ENCODE results near the gene STAG3. TPM values are rescaled to one million over a fixed set of nuclear protein-coding genes. Genes with fewer than 3 reads are reported as not detected.

STAG3 gene
- total and polyA plus RNA-seq, 9 donors: 1.6 to 20.2 (median 12.9) TPM

DNA sequence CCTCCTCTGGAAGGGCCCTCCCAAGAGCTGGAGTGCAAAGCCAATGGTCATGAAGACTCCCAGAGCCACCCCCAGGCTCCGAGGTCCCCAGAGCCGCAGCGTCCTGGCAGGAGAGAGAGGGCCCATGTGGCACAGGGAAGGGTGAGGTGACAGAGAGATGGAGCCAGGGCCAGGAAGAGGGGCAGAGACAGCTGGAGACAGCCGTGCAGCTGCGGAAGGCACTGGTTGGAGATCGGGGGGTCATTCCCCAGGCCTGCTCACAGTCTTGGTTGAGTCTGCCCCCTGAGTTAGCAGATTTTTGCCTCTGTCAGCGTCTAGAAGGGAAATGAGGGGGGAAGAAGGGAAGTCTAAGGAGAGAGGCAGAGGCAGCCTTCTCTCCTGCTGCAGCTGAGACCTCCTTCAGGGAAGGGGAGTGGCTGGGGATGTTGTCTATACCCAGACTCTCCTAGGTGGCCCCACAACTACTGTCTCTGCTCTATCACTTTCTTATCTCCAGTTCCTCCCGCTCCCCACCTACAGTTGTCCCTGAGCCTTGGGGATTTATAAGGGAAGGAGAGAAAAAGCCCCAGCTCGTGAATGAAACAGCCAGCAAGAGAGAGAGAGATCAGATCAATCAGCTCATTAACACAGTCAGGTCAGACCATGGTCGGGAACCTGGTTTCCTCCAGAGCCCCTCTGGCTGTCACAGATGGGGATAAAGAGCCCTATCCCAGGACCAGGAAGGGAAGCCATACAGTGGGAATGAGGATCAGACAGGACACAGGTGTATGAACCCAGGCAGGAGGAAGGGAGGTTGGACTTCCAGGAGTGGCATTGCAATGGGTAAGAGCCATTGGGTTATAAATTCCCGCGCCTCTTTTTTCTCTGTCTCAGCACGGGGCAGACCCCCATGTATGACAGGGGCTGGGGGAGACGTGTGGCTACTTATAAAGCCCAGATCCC is 10.5 kb upstream of the STAG3 start:
- peak overlapping the region; percentile 88 for H3K27ac ChIP-seq (ENCODE audit: low read length)

DNA sequence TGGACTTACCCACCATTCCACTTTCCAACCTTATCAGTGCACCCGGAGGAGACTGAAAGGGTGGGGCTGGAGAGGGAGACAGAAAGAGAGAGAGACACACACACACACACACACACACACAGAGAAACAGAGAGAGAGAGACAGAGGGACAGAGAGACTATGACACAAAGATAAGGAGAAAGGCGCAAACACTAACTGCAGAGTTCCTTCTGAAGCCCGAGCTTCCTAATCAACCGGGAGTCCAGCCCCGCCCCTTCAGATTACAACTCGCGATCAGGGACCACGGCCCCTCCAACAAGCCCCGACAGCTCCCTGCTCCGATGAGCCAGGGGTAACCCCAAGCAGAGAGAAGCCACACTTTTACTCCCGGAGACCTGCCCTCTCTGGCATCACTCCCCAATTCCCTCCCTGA is 9.8 kb upstream of the STAG3 start:
- Histone ChIP-seq H3K9me3 (replicated peaks; ENCODE audit: control insufficient read depth, low read depth, low read length) (no peaks in the 10 kb centered on the region), H3K27ac (ENCODE audit: low read length) (peak overlapping the region; percentile 88), H3K36me3 (ENCODE audit: control insufficient read depth, insufficient read depth, low read length) (peaks cover 3% of the 10 kb centered on the region), H3K4me3 (ENCODE audit: low read length) (peak overlapping the region; percentile 50), H3K27me3 (ENCODE audit: control insufficient read depth, insufficient read depth, low read length) (peaks cover 35% of the 10 kb centered on the region), H3K4me1 (ENCODE audit: control insufficient read depth, insufficient read depth, low read length) (peaks cover 36% of the 10 kb centered on the region)
- no peak for DNase-seq
- 2% methylated on average over 9 of the region's 11 CpGs for WGBS (ENCODE audit: insufficient coverage)

More for the DNA sequence above, 10.5 kb upstream of the STAG3 start:
- 22% methylated on average over 7 of the region's 14 CpGs for WGBS (ENCODE audit: insufficient coverage)
- Histone ChIP-seq H3K4me3 (ENCODE audit: low read length) (peak overlapping the region; percentile 50), H3K27me3 (ENCODE audit: control insufficient read depth, insufficient read depth, low read length) (peaks cover 35% of the 10 kb centered on the region), H3K9me3 (replicated peaks; ENCODE audit: control insufficient read depth, low read depth, low read length) (no peaks in the 10 kb centered on the region), H3K4me1 (ENCODE audit: control insufficient read depth, insufficient read depth, low read length) (peaks cover 36% of the 10 kb centered on the region), H3K36me3 (ENCODE audit: control insufficient read depth, insufficient read depth, low read length) (peaks cover 3% of the 10 kb centered on the region)
- no peak for DNase-seq

DNA sequence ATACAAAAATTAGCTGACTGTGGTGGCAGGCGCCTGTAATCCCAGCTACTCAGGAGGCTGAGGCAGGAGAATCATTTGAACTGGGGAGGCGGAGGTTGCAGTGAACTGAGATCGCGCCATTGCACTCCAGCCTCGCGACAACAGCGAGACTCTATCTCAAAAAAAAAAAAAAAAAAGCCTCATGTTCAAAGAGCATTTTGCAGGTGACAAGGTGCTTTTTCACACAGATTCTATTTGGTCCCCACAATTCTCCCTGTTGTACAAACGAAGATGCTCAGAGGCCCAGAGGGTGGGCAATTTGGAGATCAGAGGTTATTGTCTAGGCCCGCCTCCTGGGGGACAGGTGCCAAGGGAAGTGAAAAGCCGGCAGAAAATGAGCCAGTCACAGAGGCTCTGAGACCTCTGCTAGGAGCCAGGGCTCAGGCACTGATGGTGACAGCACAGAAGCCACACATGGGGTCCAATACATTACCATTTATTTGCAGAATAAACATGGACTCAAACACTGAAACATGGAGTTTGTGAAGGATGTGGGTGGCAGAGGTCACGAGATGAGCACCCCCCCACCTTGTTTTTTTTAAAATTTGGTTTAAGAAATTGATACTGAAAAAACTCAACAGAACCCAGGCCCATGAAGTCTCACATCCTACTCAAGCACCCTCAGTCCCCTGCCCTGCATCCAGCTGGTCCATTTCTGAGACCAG is 8.4 kb upstream of the STAG3 start:
- Histone ChIP-seq H3K9me3 (replicated peaks; ENCODE audit: control insufficient read depth, low read depth, low read length) (no peaks in the 10 kb centered on the region), H3K4me1 (ENCODE audit: control insufficient read depth, insufficient read depth, low read length) (peaks cover 36% of the 10 kb centered on the region), H3K4me3 (ENCODE audit: low read length) (no peak overlapping the region), H3K27ac (ENCODE audit: low read length) (no peak overlapping the region), H3K36me3 (ENCODE audit: control insufficient read depth, insufficient read depth, low read length) (peaks cover 2% of the 10 kb centered on the region), H3K27me3 (ENCODE audit: control insufficient read depth, insufficient read depth, low read length) (peaks cover 35% of the 10 kb centered on the region)
- 88% methylated on average over 8 of the region's 11 CpGs for WGBS (ENCODE audit: insufficient coverage)
- no peak for DNase-seq

GRCh38 chr7:100170101-100170897 is 7.4 kb upstream of the STAG3 start:
- Histone ChIP-seq H3K27ac (ENCODE audit: low read length) (no peak overlapping the region), H3K4me3 (ENCODE audit: low read length) (no peak overlapping the region), H3K9me3 (replicated peaks; ENCODE audit: control insufficient read depth, low read depth, low read length) (no peaks in the 10 kb centered on the region), H3K4me1 (ENCODE audit: control insufficient read depth, insufficient read depth, low read length) (peaks cover 36% of the 10 kb centered on the region), H3K36me3 (ENCODE audit: control insufficient read depth, insufficient read depth, low read length) (peaks cover 4% of the 10 kb centered on the region), H3K27me3 (ENCODE audit: control insufficient read depth, insufficient read depth, low read length) (peaks cover 35% of the 10 kb centered on the region)
- WGBS (ENCODE audit: insufficient coverage): 94% methylated on average over 3 of the region's 11 CpGs
- DNase-seq: no peak

DNA sequence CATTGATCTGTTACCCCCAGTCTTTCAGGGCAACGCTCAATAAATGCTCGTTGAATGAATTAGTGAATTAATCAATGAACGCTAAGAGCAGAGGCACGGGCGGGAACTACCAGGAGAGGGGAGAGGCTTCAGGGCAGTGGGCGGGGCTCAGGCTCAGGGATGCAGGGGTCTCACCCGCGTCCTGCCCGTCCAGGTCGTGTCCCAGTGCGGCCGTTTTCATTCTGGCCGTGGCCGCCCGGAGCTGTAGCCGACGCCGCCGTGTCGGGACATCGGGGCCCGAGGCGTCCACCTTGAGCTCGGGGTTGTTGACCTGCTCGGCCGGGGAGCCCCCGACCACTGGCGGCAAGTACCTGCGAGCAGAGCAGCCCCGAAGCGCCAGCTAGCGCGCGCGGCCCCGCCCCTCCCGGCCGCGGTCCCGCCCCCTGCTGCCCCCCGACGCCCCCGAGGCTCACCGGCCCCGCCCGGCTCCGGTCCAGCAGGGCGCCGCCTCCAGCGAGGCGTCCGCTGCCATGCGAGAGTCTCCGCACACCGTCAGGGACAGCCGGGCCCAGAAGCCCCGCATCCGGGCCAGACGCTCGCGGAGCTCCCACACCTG is 6.5 kb upstream of the STAG3 start:
- peaks cover 4% of the 10 kb centered on the region for H3K36me3 ChIP-seq (ENCODE audit: control insufficient read depth, insufficient read depth, low read length)

GRCh38 chr7:100171840-100172239 is 5.9 kb upstream of the STAG3 start:
- no peaks in the 10 kb centered on the region for H3K9me3 ChIP-seq (replicated peaks; ENCODE audit: control insufficient read depth, low read depth, low read length)
- no peak overlapping the region for H3K4me3 ChIP-seq (ENCODE audit: low read length)
- DNase-seq: no peak
- peaks cover 26% of the 10 kb centered on the region for H3K27me3 ChIP-seq (ENCODE audit: control insufficient read depth, insufficient read depth, low read length)
- H3K27ac ChIP-seq (ENCODE audit: low read length): no peak overlapping the region
- H3K4me1 ChIP-seq (ENCODE audit: control insufficient read depth, insufficient read depth, low read length): peaks cover 36% of the 10 kb centered on the region
- peaks cover 4% of the 10 kb centered on the region for H3K36me3 ChIP-seq (ENCODE audit: control insufficient read depth, insufficient read depth, low read length)
- 21% methylated on average over 17 of the region's 22 CpGs for WGBS (ENCODE audit: insufficient coverage)

More for the DNA sequence above, 6.5 kb upstream of the STAG3 start:
- Histone ChIP-seq H3K27ac (ENCODE audit: low read length) (no peak overlapping the region), H3K4me3 (ENCODE audit: low read length) (peak overlapping the region; percentile 10), H3K4me1 (ENCODE audit: control insufficient read depth, insufficient read depth, low read length) (peaks cover 37% of the 10 kb centered on the region), H3K27me3 (ENCODE audit: control insufficient read depth, insufficient read depth, low read length) (peaks cover 33% of the 10 kb centered on the region), H3K9me3 (replicated peaks; ENCODE audit: control insufficient read depth, low read depth, low read length) (no peaks in the 10 kb centered on the region)
- WGBS (ENCODE audit: insufficient coverage): 6% methylated on average over 54 of the region's 61 CpGs
- DNase-seq: no peak

DNA sequence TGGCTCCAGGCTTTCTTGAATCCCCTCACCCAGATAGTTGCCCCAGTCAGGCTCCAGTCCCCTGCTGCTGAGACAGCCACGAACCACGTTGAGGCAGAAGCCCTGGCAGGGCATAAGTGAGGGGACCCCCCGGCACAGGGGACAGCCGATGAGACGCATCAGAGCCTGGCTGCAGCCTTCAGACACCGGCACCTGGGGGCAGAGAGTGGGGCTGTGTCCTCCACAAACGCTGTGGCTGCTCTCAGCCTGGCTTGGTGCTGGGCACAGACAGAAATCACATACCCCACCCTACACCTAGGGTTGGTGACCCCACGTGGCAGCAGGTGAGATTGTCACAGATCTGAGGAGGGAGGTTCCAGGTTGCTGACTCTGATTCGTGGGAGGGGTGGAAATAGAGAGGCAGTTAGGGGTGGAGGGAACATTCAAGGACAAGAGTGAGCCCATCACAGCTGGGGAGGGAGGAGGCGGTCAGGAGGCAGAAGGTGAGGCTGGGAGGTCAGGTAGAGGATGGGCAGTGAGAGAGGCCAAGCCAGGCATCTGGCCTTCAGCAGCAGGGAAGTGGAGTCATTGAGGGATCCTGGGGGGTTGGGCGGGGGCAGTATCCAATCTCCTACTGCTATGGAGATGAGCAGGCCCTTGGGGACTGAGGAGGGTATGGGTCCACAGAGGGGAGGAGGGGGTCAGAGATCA is 3.8 kb upstream of the STAG3 start:
- 93% methylated on average over 4 of the region's 11 CpGs for WGBS (ENCODE audit: insufficient coverage)
- peaks cover 26% of the 10 kb centered on the region for H3K4me1 ChIP-seq (ENCODE audit: control insufficient read depth, insufficient read depth, low read length)

GRCh38 chr7:100174582-100174981 is 3.1 kb upstream of the STAG3 start:
- peaks cover 4% of the 10 kb centered on the region for H3K36me3 ChIP-seq (ENCODE audit: control insufficient read depth, insufficient read depth, low read length)
- peaks cover 20% of the 10 kb centered on the region for H3K27me3 ChIP-seq (ENCODE audit: control insufficient read depth, insufficient read depth, low read length)
- no peak overlapping the region for H3K4me3 ChIP-seq (ENCODE audit: low read length)
- peaks cover 21% of the 10 kb centered on the region for H3K4me1 ChIP-seq (ENCODE audit: control insufficient read depth, insufficient read depth, low read length)
- 82% methylated on average over 2 of the region's 5 CpGs for WGBS (ENCODE audit: insufficient coverage)
- no peak overlapping the region for H3K27ac ChIP-seq (ENCODE audit: low read length)
- no peaks in the 10 kb centered on the region for H3K9me3 ChIP-seq (replicated peaks; ENCODE audit: control insufficient read depth, low read depth, low read length)
- DNase-seq: no peak

More for the DNA sequence above, 3.8 kb upstream of the STAG3 start:
- H3K4me3 ChIP-seq (ENCODE audit: low read length): no peak overlapping the region
- peaks cover 4% of the 10 kb centered on the region for H3K36me3 ChIP-seq (ENCODE audit: control insufficient read depth, insufficient read depth, low read length)
- H3K9me3 ChIP-seq (replicated peaks; ENCODE audit: control insufficient read depth, low read depth, low read length): no peaks in the 10 kb centered on the region
- H3K27ac ChIP-seq (ENCODE audit: low read length): no peak overlapping the region
- H3K27me3 ChIP-seq (ENCODE audit: control insufficient read depth, insufficient read depth, low read length): peaks cover 18% of the 10 kb centered on the region
- no peak for DNase-seq

DNA sequence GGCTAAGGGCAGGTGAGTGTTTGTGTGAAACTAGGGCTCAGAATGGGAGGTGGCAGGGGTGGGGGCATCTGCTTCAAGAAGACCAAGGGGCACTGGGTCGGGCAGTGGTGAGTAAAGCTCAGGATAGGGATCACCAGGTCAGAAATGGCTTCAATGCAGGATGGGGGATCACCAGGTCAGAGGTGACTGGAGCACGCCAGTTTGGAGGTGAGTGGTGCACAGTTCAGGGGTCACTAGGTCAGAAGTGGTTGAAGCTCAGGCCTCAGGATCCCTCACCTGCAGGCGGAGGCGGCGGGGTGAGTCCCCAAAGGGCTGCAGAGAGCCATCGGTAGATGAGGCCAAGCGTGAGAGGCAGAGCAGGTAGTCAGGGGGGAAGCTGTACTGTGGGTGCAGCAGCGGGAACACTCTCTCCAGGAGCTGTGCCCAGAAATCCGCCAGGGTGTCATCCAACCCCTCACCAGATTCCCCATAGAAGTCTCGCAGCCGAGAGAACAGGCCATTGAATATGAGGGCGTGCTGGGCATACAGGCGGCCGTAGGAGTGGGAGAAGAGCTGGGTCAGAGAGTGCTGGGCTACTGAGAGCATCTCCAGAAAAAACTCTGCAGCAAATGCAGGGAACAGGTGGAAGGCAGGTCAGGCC is 2.3 kb upstream of the STAG3 start:
- no peak overlapping the region for H3K27ac ChIP-seq (ENCODE audit: low read length)
- WGBS (ENCODE audit: insufficient coverage): 82% methylated on average over 6 of the region's 14 CpGs
- H3K4me1 ChIP-seq (ENCODE audit: control insufficient read depth, insufficient read depth, low read length): peaks cover 21% of the 10 kb centered on the region
- H3K9me3 ChIP-seq (replicated peaks; ENCODE audit: control insufficient read depth, low read depth, low read length): no peaks in the 10 kb centered on the region
- H3K36me3 ChIP-seq (ENCODE audit: control insufficient read depth, insufficient read depth, low read length): peaks cover 4% of the 10 kb centered on the region
- no peak overlapping the region for H3K4me3 ChIP-seq (ENCODE audit: low read length)
- no peak for DNase-seq
- H3K27me3 ChIP-seq (ENCODE audit: control insufficient read depth, insufficient read depth, low read length): peaks cover 20% of the 10 kb centered on the region
